Natural killer cell (primary cell): ENCODE measurements around the gene NECAB2. TPM values are rescaled to one million over a fixed set of nuclear protein-coding genes. Genes with fewer than 3 reads are reported as not detected.

Source experiments
- ATAC-seq, 3 donors: fragments of 150-1000 bp in 2 of 3; fragments of 200-7000 bp in 1 of 3; cut with Tn5 transposase; 1 replicate in 1 of 3; 2 replicates in 2 of 3; pipeline ENCODE4 v1.10.0; 2021; ENCODE audit warnings: mild to moderate bottlenecking in 2 of 3, moderate library complexity in 2 of 3
- DNase-seq, 2 donors: peaks; one replicate each; pipeline versions ENCODE4 v3.0.0 to v3.0.0-alpha.2; 2013 to 2021; ENCODE audit warnings: mixed read lengths in 1 of 2
- H3K27ac ChIP-seq: one replicate; pipeline ENCODE4 v1.5.1; 2013; ENCODE audit warnings: mild to moderate bottlenecking, low read length
- H3K27me3 ChIP-seq: one replicate; pipeline ENCODE4 v1.6.1; 2013; ENCODE audit warnings: low read length; ENCODE audit not compliant: control insufficient read depth, insufficient read depth
- H3K36me3 ChIP-seq: one replicate; pipeline ENCODE4 v1.6.1; 2013; ENCODE audit warnings: low read length; ENCODE audit not compliant: control insufficient read depth, insufficient read depth
- H3K4me1 ChIP-seq: one replicate; pipeline ENCODE4 v1.6.1; 2013; ENCODE audit warnings: low read length; ENCODE audit not compliant: control insufficient read depth, insufficient read depth
- H3K4me3 ChIP-seq: one replicate; pipeline ENCODE4 v1.5.1; 2013; ENCODE audit warnings: low read length
- H3K9me3 ChIP-seq: one replicate; pipeline ENCODE4 v1.6.1; 2013; ENCODE audit warnings: low read length; ENCODE audit not compliant: control insufficient read depth, insufficient read depth
- H3K27ac Mint-ChIP-seq, 2 donors: one replicate each; pipeline ENCODE4 v1.8.0; 2022; ENCODE audit warnings: mild to moderate bottlenecking in 2 of 2, mixed read lengths in 2 of 2, moderate library complexity in 1 of 2
- H3K27me3 Mint-ChIP-seq, 2 donors: one replicate each; pipeline ENCODE4 v1.8.0; 2022; ENCODE audit warnings: low read depth in 2 of 2, mixed read lengths in 2 of 2
- H3K36me3 Mint-ChIP-seq: one replicate; pipeline ENCODE4 v1.8.0; 2022; ENCODE audit warnings: mixed read lengths
- H3K4me1 Mint-ChIP-seq, 2 donors: one replicate each; pipeline ENCODE4 v1.8.0; 2022; ENCODE audit warnings: mixed read lengths in 2 of 2
- H3K4me3 Mint-ChIP-seq: one replicate; pipeline ENCODE4 v1.8.0; 2022; ENCODE audit warnings: mild to moderate bottlenecking, moderate library complexity, mixed read lengths
- H3K9me3 Mint-ChIP-seq, 2 donors: one replicate each; pipeline ENCODE4 v1.8.0; 2022; ENCODE audit warnings: mixed read lengths in 2 of 2
- WGBS: methylation state at CpG from one replicate; pipeline ENCODE4 v1.1.7; 2013; ENCODE audit warnings: missing lambda C conversion rate; ENCODE audit not compliant: insufficient coverage; 5-methylcytosine and 5-hydroxymethylcytosine counted together
- intact Hi-C: fragments of 100-400 bp; cut with micrococcal nuclease; formaldehyde crosslinking; loops from one replicate; pipeline ENCODE4 v1.14.2; 2022
- total RNA-seq, 4 donors: library from RNA; stranded (reverse); fragments of 120-200 nt in 1 of 4; gene quantifications; one replicate each; pipeline versions ENCODE4 v1.2.3 to v1.2.4, GENCODE V29; 2013 to 2022
- TF ChIP-seq, protein P1 (sequence below): fragments of 200-600 bp; IDR thresholded peaks from one replicate; pipeline ENCODE4 v1.8.0; 2022; ENCODE audit warnings: antibody characterized with exemption

The NECAB2 gene
- total RNA-seq, 3 donors from 2014 or later (not counting 1 experiment from before 2014, with no cell fraction given) = 0.75 TPM; not detected in 2

- TF ChIP-seq, protein P1, sequence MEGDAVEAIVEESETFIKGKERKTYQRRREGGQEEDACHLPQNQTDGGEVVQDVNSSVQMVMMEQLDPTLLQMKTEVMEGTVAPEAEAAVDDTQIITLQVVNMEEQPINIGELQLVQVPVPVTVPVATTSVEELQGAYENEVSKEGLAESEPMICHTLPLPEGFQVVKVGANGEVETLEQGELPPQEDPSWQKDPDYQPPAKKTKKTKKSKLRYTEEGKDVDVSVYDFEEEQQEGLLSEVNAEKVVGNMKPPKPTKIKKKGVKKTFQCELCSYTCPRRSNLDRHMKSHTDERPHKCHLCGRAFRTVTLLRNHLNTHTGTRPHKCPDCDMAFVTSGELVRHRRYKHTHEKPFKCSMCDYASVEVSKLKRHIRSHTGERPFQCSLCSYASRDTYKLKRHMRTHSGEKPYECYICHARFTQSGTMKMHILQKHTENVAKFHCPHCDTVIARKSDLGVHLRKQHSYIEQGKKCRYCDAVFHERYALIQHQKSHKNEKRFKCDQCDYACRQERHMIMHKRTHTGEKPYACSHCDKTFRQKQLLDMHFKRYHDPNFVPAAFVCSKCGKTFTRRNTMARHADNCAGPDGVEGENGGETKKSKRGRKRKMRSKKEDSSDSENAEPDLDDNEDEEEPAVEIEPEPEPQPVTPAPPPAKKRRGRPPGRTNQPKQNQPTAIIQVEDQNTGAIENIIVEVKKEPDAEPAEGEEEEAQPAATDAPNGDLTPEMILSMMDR = no peak
- ATAC-seq (no peak), DNase-seq (no peak)
- Mint-ChIP-seq H3K4me1 (peaks cover 8 to 13% of the 10 kb centered on the region in 2 donors), H3K36me3 (no peaks in the 10 kb centered on the region), H3K4me3 (no peak overlapping the region), H3K9me3 (no peaks in the 10 kb centered on the region), H3K27me3 (peaks cover 9 to 23% of the 10 kb centered on the region in 2 donors), H3K27ac (no peak overlapping the region)
- Histone ChIP-seq H3K27ac (no peak overlapping the region), H3K36me3 (no peaks in the 10 kb centered on the region), H3K27me3 (no peaks in the 10 kb centered on the region), H3K4me3 (no peak overlapping the region), H3K4me1 (peaks cover 9% of the 10 kb centered on the region), H3K9me3 (peaks cover 2% of the 10 kb centered on the region)
- intact Hi-C loops = no loop called here
- 85% methylated on average over 10 of the region's 10 CpGs for WGBS
Measured at GRCh38 chr16:84026606-84027005, 58.6 kb downstream of the NECAB2 start.

- no peak for ATAC-seq
- no peaks in the 10 kb centered on the region for H3K27me3 ChIP-seq
- H3K9me3 ChIP-seq = no peaks in the 10 kb centered on the region
- Mint-ChIP-seq H3K4me1 (peaks cover 8 to 13% of the 10 kb centered on the region in 2 donors), H3K36me3 (no peaks in the 10 kb centered on the region), H3K4me3 (no peak overlapping the region), H3K27ac (no peak overlapping the region), H3K27me3 (peaks cover 9 to 23% of the 10 kb centered on the region in 2 donors), H3K9me3 (no peaks in the 10 kb centered on the region)
- DNase-seq = no peak
- H3K36me3 ChIP-seq = no peaks in the 10 kb centered on the region
- H3K27ac ChIP-seq = no peak overlapping the region
- TF ChIP-seq, protein P1 = no peak
- peaks cover 9% of the 10 kb centered on the region for H3K4me1 ChIP-seq
- 82% methylated on average over 15 of the region's 15 CpGs for WGBS
- H3K4me3 ChIP-seq = no peak overlapping the region
- intact Hi-C loops = no loop called here
Measured at GRCh38 chr16:84027625-84028024, 59.6 kb downstream of the NECAB2 start.

DNA sequence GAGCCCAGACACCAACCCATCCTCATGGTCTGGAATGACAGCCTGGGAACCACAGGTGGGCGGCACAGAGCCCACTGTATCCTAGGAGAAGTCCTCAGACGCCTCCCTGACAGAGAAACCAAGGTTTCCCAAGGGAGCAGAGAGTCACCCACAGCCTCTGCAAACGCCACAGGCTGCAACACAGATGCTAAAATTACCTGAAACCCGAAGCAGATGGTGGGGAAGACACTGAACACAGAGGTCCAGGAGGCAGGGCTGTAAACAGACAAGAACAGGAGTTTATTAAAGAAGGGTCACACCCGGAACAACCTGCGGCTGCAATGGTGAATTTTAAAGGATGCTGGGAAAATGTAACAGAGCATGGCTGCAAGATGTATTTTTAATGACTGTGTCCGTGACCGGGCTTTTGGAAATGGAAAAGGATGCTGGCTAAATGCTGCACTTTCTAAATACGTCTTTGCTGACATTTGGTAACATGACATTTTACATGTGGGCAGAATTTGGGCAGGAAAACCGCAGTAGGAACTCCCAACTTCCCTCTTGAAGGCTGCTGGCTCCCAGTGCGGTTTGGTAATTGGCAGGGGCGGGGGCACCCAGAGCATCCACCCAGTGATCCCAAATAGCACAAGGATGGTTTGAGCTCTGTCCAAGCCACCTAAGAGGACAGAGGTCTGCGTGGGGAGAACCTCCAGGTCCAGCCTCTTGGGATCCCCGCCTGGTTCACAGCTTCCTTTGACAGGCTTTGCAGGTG is 61.4 kb downstream of the NECAB2 start:
- H3K27ac Mint-ChIP-seq = no peak overlapping the region
- no peaks in the 10 kb centered on the region for H3K36me3 ChIP-seq
- no peak overlapping the region for H3K4me3 Mint-ChIP-seq
- no peaks in the 10 kb centered on the region for H3K9me3 Mint-ChIP-seq
- H3K4me1 ChIP-seq = peaks cover 9% of the 10 kb centered on the region
- ATAC-seq (no peak), DNase-seq (no peak)
- no peaks in the 10 kb centered on the region for H3K9me3 ChIP-seq
- no peak overlapping the region for H3K27ac ChIP-seq
- WGBS = 25% methylated on average over 14 of the region's 14 CpGs
- TF ChIP-seq, protein P1 = no peak
- intact Hi-C loops = no loop called here
- H3K27me3 ChIP-seq = no peaks in the 10 kb centered on the region
- H3K27me3 Mint-ChIP-seq = peaks cover 9 to 23% of the 10 kb centered on the region in 2 donors
- no peak overlapping the region for H3K4me3 ChIP-seq
- peaks cover 8 to 13% of the 10 kb centered on the region in 2 donors for H3K4me1 Mint-ChIP-seq
- no peaks in the 10 kb centered on the region for H3K36me3 Mint-ChIP-seq
